HCT116 (cell line): ENCODE data around the gene ALMS1. TPM values are rescaled to one million over a fixed set of nuclear protein-coding genes. Genes with fewer than 3 reads are reported as not detected.

Experiments used
- ATAC-seq: fragments of 200-7000 bp; cut with Tn5 transposase; 2 replicates; pipeline ENCODE4 v1.9.1; 2020; ENCODE audit warnings: mild to moderate bottlenecking, moderate library complexity
- BruUV-seq: library from RNA; stranded (reverse); fragments of 400-500 nt; replicated peaks from 2 replicates; lab custom pipeline; 2021; lab: Mats Ljungman, UMichigan
- CTCF ChIA-PET: fragments of 300-600 bp; sonication (Branson Sonifier 250); formaldehyde crosslinking; loops from one replicate; lab custom pipeline; 2021; ENCODE audit warnings: antibody characterized with exemption; lab: Charles Lee
- POLR2A ChIA-PET: fragments of 300-600, 350-600 bp; sonication (Branson Sonifier 250); formaldehyde crosslinking; loops from one replicate; lab custom pipeline; 2021; ENCODE audit warnings: antibody characterized with exemption; lab: Charles Lee
- RAD21 ChIA-PET, 2 experiments: fragments of 300-600 bp; sonication (Branson Sonifier 250); formaldehyde crosslinking; loops; one replicate each; lab custom pipeline; 2023; ENCODE audit warnings: low total read pairs in 2 of 2; ENCODE audit not compliant: uncharacterized antibody in 2 of 2, unreplicated experiment in 2 of 2, low non-redundant PET in 1 of 2; lab: Charles Lee
- DNase-seq: peaks from one replicate; pipeline ENCODE4 v3.0.0-alpha.2; 2010; ENCODE audit warnings: low read depth, low spot score
- H2AFZ ChIP-seq: fragments of 200-600 bp; shearing (Covaris generic), sonication (generic); 2 replicates; pipeline ENCODE4 v1.6.1; 2017; ENCODE audit warnings: low read depth, mixed run types, mixed read lengths, antibody characterized with exemption, low read length; ENCODE audit not compliant: poor library complexity, severe bottlenecking
- H3K27ac ChIP-seq: 2 replicates; pipeline ENCODE4 v1.5.1; 2012; ENCODE audit warnings: low read depth, low read length
- H3K27me3 ChIP-seq: fragments of 200-600 bp; sonication (generic); 2 replicates; pipeline ENCODE4 v1.6.1; 2016; ENCODE audit warnings: mixed run types, low read length, mixed read lengths; ENCODE audit not compliant: insufficient read depth
- H3K36me3 ChIP-seq, 2 experiments: fragments of 200-500 bp in 1 of 2; fragments of 200-600 bp in 1 of 2; sonication (Bioruptor generic) in 1 of 2; sonication (generic) in 1 of 2; 2 replicates each; pipeline versions ENCODE4 v1.5.1 to v1.6.1; 2014 to 2016; ENCODE audit warnings: low read length in 2 of 2, inconsistent platforms in 1 of 2, mixed read lengths in 1 of 2, mixed run types in 1 of 2; ENCODE audit not compliant: insufficient read depth in 2 of 2, control insufficient read depth in 1 of 2
- H3K4me1 ChIP-seq, 2 experiments: fragments of 200-600 bp in 1 of 2; sonication (generic) in 1 of 2; 2 replicates each; pipeline versions ENCODE4 v1.5.1 to v1.6.1; 2012 to 2017; ENCODE audit warnings: low read length in 2 of 2, inconsistent platforms in 1 of 2, mild to moderate bottlenecking in 1 of 2, mixed read lengths in 1 of 2, mixed run types in 1 of 2, moderate library complexity in 1 of 2; ENCODE audit not compliant: insufficient read depth in 2 of 2, control insufficient read depth in 1 of 2
- H3K4me2 ChIP-seq: fragments of 200-600 bp; sonication (generic); 2 replicates; pipeline ENCODE4 v1.6.1; 2017; ENCODE audit warnings: mixed run types, low read length, mixed read lengths
- H3K4me3 ChIP-seq, 2 experiments: fragments of 200-600 bp in 1 of 2; sonication (generic) in 1 of 2; replicated peaks in 1 of 2; 2 replicates each; pipeline ENCODE4 v1.5.1; 2011 to 2016; ENCODE audit warnings: low read length in 2 of 2, control low read depth in 1 of 2, low read depth in 1 of 2, mild to moderate bottlenecking in 1 of 2, mixed read lengths in 1 of 2, mixed run types in 1 of 2
- H3K79me2 ChIP-seq: fragments of 200-600 bp; sonication (generic); 2 replicates; pipeline ENCODE4 v1.6.1; 2017; ENCODE audit warnings: mild to moderate bottlenecking, mixed run types, low read length, moderate library complexity, mixed read lengths; ENCODE audit not compliant: insufficient read depth
- H3K9ac ChIP-seq: fragments of 200-600 bp; sonication (generic); 2 replicates; pipeline ENCODE4 v1.6.1; 2016; ENCODE audit warnings: low read length, mixed read lengths
- H3K9me2 ChIP-seq: fragments of 200-600 bp; sonication (generic), shearing (Covaris generic); 2 replicates; pipeline ENCODE4 v1.6.1; 2017; ENCODE audit warnings: mixed run types, mild to moderate bottlenecking, moderate library complexity; ENCODE audit not compliant: insufficient read depth
- H3K9me3 ChIP-seq, 2 experiments: fragments of 200-500 bp in 1 of 2; fragments of 200-600 bp in 1 of 2; sonication (Bioruptor generic) in 1 of 2; sonication (generic) in 1 of 2; 2 replicates each; pipeline ENCODE4 v1.6.1; 2014 to 2017; ENCODE audit warnings: low read length in 2 of 2, mixed read lengths in 2 of 2, inconsistent platforms in 1 of 2, low read depth in 1 of 2, mild to moderate bottlenecking in 1 of 2, mixed run types in 1 of 2, moderate library complexity in 1 of 2; ENCODE audit not compliant: control insufficient read depth in 1 of 2, insufficient read depth in 1 of 2
- H4K20me1 ChIP-seq: fragments of 200-600 bp; sonication (generic), shearing (Covaris generic); 2 replicates; pipeline ENCODE4 v1.6.1; 2017; ENCODE audit warnings: mixed run types, mild to moderate bottlenecking, moderate library complexity; ENCODE audit not compliant: insufficient read depth
- CBX3 ChIP-seq: IDR thresholded peaks from 2 replicates; pipeline ENCODE4 v1.6.1; 2012; ENCODE audit warnings: low read depth
- ELF1 ChIP-seq: IDR thresholded peaks from 2 replicates; pipeline ENCODE4 v1.6.1; 2012; ENCODE audit warnings: low read depth, borderline replicate concordance
- FOSL1 ChIP-seq: IDR thresholded peaks from 2 replicates; pipeline ENCODE4 v1.6.1; 2012; ENCODE audit warnings: low read depth
- POLR2A ChIP-seq: IDR thresholded peaks from 2 replicates; pipeline ENCODE4 v1.7.0; 2011; ENCODE audit warnings: borderline replicate concordance; ENCODE audit not compliant: insufficient read depth, insufficient read length; ENCODE audit errors: extremely low read depth
- RAD21 ChIP-seq: IDR thresholded peaks from 2 replicates; pipeline ENCODE4 v1.6.1; 2012; ENCODE audit warnings: low read depth, mild to moderate bottlenecking
- SP1 ChIP-seq: IDR thresholded peaks from 2 replicates; pipeline ENCODE4 v1.6.1; 2012; ENCODE audit warnings: low read depth
- SRF ChIP-seq: IDR thresholded peaks from 2 replicates; pipeline ENCODE4 v1.6.1; 2012; ENCODE audit warnings: low read depth
- TCF7L2 ChIP-seq: IDR thresholded peaks from 2 replicates; pipeline ENCODE4 v1.7.0; 2011; ENCODE audit warnings: borderline replicate concordance, inconsistent platforms; ENCODE audit not compliant: insufficient read depth, insufficient read length; ENCODE audit errors: extremely low read depth
- ZFX ChIP-seq: fragments of 450-650 bp; IDR thresholded peaks from 2 replicates; pipeline ENCODE4 v1.6.1; 2017
- ZNF274 ChIP-seq: fragments of 200-500 bp; sonication (Bioruptor generic); IDR thresholded peaks from 2 replicates; pipeline ENCODE4 v1.6.1; 2014; ENCODE audit warnings: mild to moderate bottlenecking, low read depth, low read length, inconsistent platforms
- intact Hi-C: fragments of 100-400 bp; cut with micrococcal nuclease; formaldehyde crosslinking; loops from 2 replicates; pipeline ENCODE4 v1.10.0; 2022
- total RNA-seq: library from RNA; stranded (reverse); gene quantifications from one replicate; pipeline ENCODE4 v1.2.1, GENCODE V29; 2021; ENCODE audit not compliant: unreplicated experiment
- TF ChIP-seq, protein P1 (sequence below): IDR thresholded peaks from 2 replicates; pipeline ENCODE4 v1.6.1; 2012; ENCODE audit warnings: low read depth

Gene ALMS1
- total RNA-seq, 1 experiment from 2014 or later: 20.5 TPM

DNA sequence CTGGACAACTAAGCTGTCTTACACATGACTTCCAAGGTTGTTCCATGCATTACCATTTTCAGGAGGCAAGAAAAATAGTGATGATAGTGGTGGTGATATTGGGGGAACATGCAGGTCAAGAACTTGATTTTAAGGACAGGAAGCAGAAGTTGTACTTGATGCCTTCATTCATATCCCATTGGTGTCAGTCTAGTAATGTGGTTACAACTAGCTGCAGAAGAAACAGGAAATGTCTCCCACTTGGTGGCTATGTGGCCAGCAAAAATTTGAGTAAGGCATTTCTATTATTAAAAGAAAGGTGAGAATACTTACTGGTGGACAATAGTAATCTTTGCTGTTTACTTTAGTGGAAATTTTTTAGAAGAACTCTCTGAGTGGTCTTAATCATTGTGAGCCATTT lies 103.4 kb downstream of the ALMS1 start:
- Histone ChIP-seq H3K27ac (no peak overlapping the region), H3K9me2 (no peaks in the 10 kb centered on the region), H3K4me3 (no peak overlapping the region), H3K4me2 (no peak overlapping the region), H3K36me3 (peaks cover 0 to 9% of the 10 kb centered on the region in 2 experiments; a peak in 1 of 4 replicates), H2AFZ (no peak overlapping the region), H3K27me3 (no peaks in the 10 kb centered on the region), H3K9me3 (no peaks in the 10 kb centered on the region), H3K9ac (no peak overlapping the region), H3K79me2 (no peaks in the 10 kb centered on the region), H4K20me1 (no peaks in the 10 kb centered on the region), H3K4me1 (peaks cover 3 to 6% of the 10 kb centered on the region in 2 experiments; a peak in 3 of 4 replicates)
- CTCF ChIA-PET: no interaction called here
- RAD21 ChIA-PET: no interaction called here
- ATAC-seq: no peak
- DNase-seq: no peak
- TF ChIP-seq ZNF274 (no peak), SP1 (no peak), SRF (no peak), TCF7L2 (no peak), ELF1 (no peak), POLR2A (no peak), ZFX (no peak), RAD21 (no peak), FOSL1 (no peak), CBX3 (no peak)
- TF ChIP-seq, protein P1, sequence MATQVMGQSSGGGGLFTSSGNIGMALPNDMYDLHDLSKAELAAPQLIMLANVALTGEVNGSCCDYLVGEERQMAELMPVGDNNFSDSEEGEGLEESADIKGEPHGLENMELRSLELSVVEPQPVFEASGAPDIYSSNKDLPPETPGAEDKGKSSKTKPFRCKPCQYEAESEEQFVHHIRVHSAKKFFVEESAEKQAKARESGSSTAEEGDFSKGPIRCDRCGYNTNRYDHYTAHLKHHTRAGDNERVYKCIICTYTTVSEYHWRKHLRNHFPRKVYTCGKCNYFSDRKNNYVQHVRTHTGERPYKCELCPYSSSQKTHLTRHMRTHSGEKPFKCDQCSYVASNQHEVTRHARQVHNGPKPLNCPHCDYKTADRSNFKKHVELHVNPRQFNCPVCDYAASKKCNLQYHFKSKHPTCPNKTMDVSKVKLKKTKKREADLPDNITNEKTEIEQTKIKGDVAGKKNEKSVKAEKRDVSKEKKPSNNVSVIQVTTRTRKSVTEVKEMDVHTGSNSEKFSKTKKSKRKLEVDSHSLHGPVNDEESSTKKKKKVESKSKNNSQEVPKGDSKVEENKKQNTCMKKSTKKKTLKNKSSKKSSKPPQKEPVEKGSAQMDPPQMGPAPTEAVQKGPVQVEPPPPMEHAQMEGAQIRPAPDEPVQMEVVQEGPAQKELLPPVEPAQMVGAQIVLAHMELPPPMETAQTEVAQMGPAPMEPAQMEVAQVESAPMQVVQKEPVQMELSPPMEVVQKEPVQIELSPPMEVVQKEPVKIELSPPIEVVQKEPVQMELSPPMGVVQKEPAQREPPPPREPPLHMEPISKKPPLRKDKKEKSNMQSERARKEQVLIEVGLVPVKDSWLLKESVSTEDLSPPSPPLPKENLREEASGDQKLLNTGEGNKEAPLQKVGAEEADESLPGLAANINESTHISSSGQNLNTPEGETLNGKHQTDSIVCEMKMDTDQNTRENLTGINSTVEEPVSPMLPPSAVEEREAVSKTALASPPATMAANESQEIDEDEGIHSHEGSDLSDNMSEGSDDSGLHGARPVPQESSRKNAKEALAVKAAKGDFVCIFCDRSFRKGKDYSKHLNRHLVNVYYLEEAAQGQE: no peak
- intact Hi-C loops: no loop called here
- POLR2A ChIA-PET: no interaction called here
- BruUV-seq: no TSS peak
